Measurements from ENCODE around the gene FIGLA. TPM values are rescaled to one million over a fixed set of nuclear protein-coding genes. Genes with fewer than 3 reads are reported as not detected.

The FIGLA gene
- total RNA-seq, 2 experiments from 2014 or later, result not detected

- no peak overlapping the region for H3K4me3 Mint-ChIP-seq
- POLR2A ChIA-PET, result no interaction called here
- intact Hi-C loops (cut with micrococcal nuclease), result no loop called here
- CTCF ChIA-PET, result interaction anchor here (1.1 to 1.6 kb wide), 2 partner anchors 38 to 42 kb away, joined by 3 read pairs; partner anchors contain the start of gene FIGLA
- H3K36me3 Mint-ChIP-seq, result no peaks in the 10 kb centered on the region
- H3K27ac Mint-ChIP-seq, result no peak overlapping the region
- H3K27me3 Mint-ChIP-seq, result peaks cover 5% of the 10 kb centered on the region
- peaks cover 6% of the 10 kb centered on the region for H3K4me1 Mint-ChIP-seq (ENCODE audit: low read depth)
- H3K9me3 Mint-ChIP-seq, result no peaks in the 10 kb centered on the region
- no peak for DNase-seq
Measured at GRCh38 chr2:70828115-70828514, 37.7 kb upstream of the FIGLA start.

GRCh38 chr2:70827388-70827787 lies 36.9 kb upstream of the FIGLA start:
- CTCF ChIA-PET, result interaction anchor here (1.6 kb wide), 1 partner anchor 37 kb away, joined by 3 read pairs; the partner anchor contains the start of gene FIGLA

GRCh38 chr2:70826696-70827350 lies 36.4 kb upstream of the FIGLA start:
- ChIA-PET POLR2A (interaction anchor here (0.5 kb wide), 1 partner anchor 62 kb away, joined by 3 read pairs; no protein-coding TSS in a partner anchor), CTCF (interaction anchor here (0.9 to 1.5 kb wide), 5 partner anchors 13 to 209 kb away, joined by 3 to 4 read pairs (median 3); partner anchors contain the start of gene ADD2)
- peaks cover 5% of the 10 kb centered on the region for H3K27me3 Mint-ChIP-seq
- DNase-seq, result no peak
- no peaks in the 10 kb centered on the region for H3K9me3 Mint-ChIP-seq
- H3K36me3 Mint-ChIP-seq, result no peaks in the 10 kb centered on the region
- intact Hi-C loops (cut with micrococcal nuclease), result loop anchor here (1.0 kb wide), 1 partner anchor 24 kb away; no protein-coding TSS in a partner anchor
- peak overlapping the region; percentile 67 for H3K27ac Mint-ChIP-seq
- no peak overlapping the region for H3K4me3 Mint-ChIP-seq
- peaks cover 6% of the 10 kb centered on the region for H3K4me1 Mint-ChIP-seq (ENCODE audit: low read depth)

More at GRCh38 chr2:70827388-70827787, 36.9 kb upstream of the FIGLA start:
- Mint-ChIP-seq H3K4me1 (ENCODE audit: low read depth) (peaks cover 6% of the 10 kb centered on the region), H3K4me3 (no peak overlapping the region), H3K36me3 (no peaks in the 10 kb centered on the region), H3K27me3 (peaks cover 5% of the 10 kb centered on the region), H3K9me3 (no peaks in the 10 kb centered on the region), H3K27ac (peak overlapping the region; percentile 67)
- intact Hi-C loops (cut with micrococcal nuclease), result no loop called here
- no peak for DNase-seq
- POLR2A ChIA-PET, result interaction anchor here (0.5 kb wide), 1 partner anchor 61 kb away, joined by 3 read pairs; no protein-coding TSS in a partner anchor

- intact Hi-C loops (cut with micrococcal nuclease), result no loop called here
- H3K4me1 Mint-ChIP-seq (ENCODE audit: low read depth), result peaks cover 6% of the 10 kb centered on the region
- no peak for DNase-seq
- no peak overlapping the region for H3K27ac Mint-ChIP-seq
- H3K27me3 Mint-ChIP-seq, result peaks cover 6% of the 10 kb centered on the region
- POLR2A ChIA-PET, result no interaction called here
- CTCF ChIA-PET, result no interaction called here
- H3K9me3 Mint-ChIP-seq, result no peaks in the 10 kb centered on the region
- H3K4me3 Mint-ChIP-seq, result no peak overlapping the region
- H3K36me3 Mint-ChIP-seq, result no peaks in the 10 kb centered on the region
Measured at GRCh38 chr2:70823249-70823648, 32.8 kb upstream of the FIGLA start.

GRCh38 chr2:70822843-70823242 lies 32.4 kb upstream of the FIGLA start:
- CTCF ChIA-PET, result no interaction called here
- Mint-ChIP-seq H3K4me3 (no peak overlapping the region), H3K4me1 (ENCODE audit: low read depth) (peaks cover 6% of the 10 kb centered on the region), H3K27ac (no peak overlapping the region), H3K36me3 (no peaks in the 10 kb centered on the region), H3K27me3 (peaks cover 8% of the 10 kb centered on the region), H3K9me3 (no peaks in the 10 kb centered on the region)
- no peak for DNase-seq
- POLR2A ChIA-PET, result no interaction called here
- intact Hi-C loops (cut with micrococcal nuclease), result no loop called here

GRCh38 chr2:70820499-70820898 lies 30.1 kb upstream of the FIGLA start, which contains the start of gene CLEC4F:
Gene CLEC4F (minus strand): TSS chr2:70820599. CDS start chr2:70820523, 76 bp downstream.
- H3K4me3 Mint-ChIP-seq, result no peak within 1 kb of the TSS
- no peak within 1 kb of the TSS for H3K27ac Mint-ChIP-seq
- ChIA-PET POLR2A (no interaction called here), CTCF (no interaction called here)
- DNase-seq, result no peak
- peaks cover 12% of the 10 kb centered on the region for H3K27me3 Mint-ChIP-seq
- H3K9me3 Mint-ChIP-seq, result no peaks in the 10 kb centered on the region
- no peaks in the 10 kb centered on the region for H3K36me3 Mint-ChIP-seq
- peaks cover 5% of the 10 kb centered on the region for H3K4me1 Mint-ChIP-seq (ENCODE audit: low read depth)
- intact Hi-C loops (cut with micrococcal nuclease), result no loop called here

- intact Hi-C loops (cut with micrococcal nuclease), result loop anchor here (1.0 kb wide), 1 partner anchor 34 kb away; no protein-coding TSS in a partner anchor
- POLR2A ChIA-PET, result no interaction called here
- peaks cover 16% of the 10 kb centered on the region for H3K27me3 Mint-ChIP-seq
- CTCF ChIA-PET, result no interaction called here
- no peak overlapping the region for H3K27ac Mint-ChIP-seq
- no peak overlapping the region for H3K4me3 Mint-ChIP-seq
- H3K9me3 Mint-ChIP-seq, result no peaks in the 10 kb centered on the region
- no peak for DNase-seq
- no peaks in the 10 kb centered on the region for H3K36me3 Mint-ChIP-seq
- H3K4me1 Mint-ChIP-seq (ENCODE audit: low read depth), result peaks cover 5% of the 10 kb centered on the region
Measured at GRCh38 chr2:70817284-70817954, 27.0 kb upstream of the FIGLA start.

- no peak overlapping the region for H3K27ac Mint-ChIP-seq
- peaks cover 5% of the 10 kb centered on the region for H3K4me1 Mint-ChIP-seq (ENCODE audit: low read depth)
- no peak overlapping the region for H3K4me3 Mint-ChIP-seq
- H3K27me3 Mint-ChIP-seq, result peaks cover 16% of the 10 kb centered on the region
- CTCF ChIA-PET, result no interaction called here
- POLR2A ChIA-PET, result no interaction called here
- DNase-seq, result no peak
- H3K9me3 Mint-ChIP-seq, result no peaks in the 10 kb centered on the region
- intact Hi-C loops (cut with micrococcal nuclease), result loop anchor here (1.0 kb wide), 1 partner anchor 35 kb away; no protein-coding TSS in a partner anchor
- H3K36me3 Mint-ChIP-seq, result no peaks in the 10 kb centered on the region
Measured at GRCh38 chr2:70816726-70817125, 26.3 kb upstream of the FIGLA start.

- CTCF ChIA-PET, result no interaction called here
Measured at GRCh38 chr2:70808983-70809958, 18.8 kb upstream of the FIGLA start.

GRCh38 chr2:70807828-70808118 lies 17.3 kb upstream of the FIGLA start:
- Mint-ChIP-seq H3K4me3 (no peak overlapping the region), H3K27ac (no peak overlapping the region), H3K4me1 (ENCODE audit: low read depth) (no peaks in the 10 kb centered on the region), H3K27me3 (no peaks in the 10 kb centered on the region), H3K9me3 (peaks cover 2% of the 10 kb centered on the region), H3K36me3 (no peaks in the 10 kb centered on the region)
- ChIA-PET POLR2A (no interaction called here), CTCF (no interaction called here)
- no peak for DNase-seq
- intact Hi-C loops (cut with micrococcal nuclease), result no loop called here

More at GRCh38 chr2:70808983-70809958, 18.8 kb upstream of the FIGLA start:
- intact Hi-C loops (cut with micrococcal nuclease), result no loop called here
- H3K27me3 Mint-ChIP-seq, result peaks cover 3% of the 10 kb centered on the region
- H3K27ac Mint-ChIP-seq, result no peak overlapping the region
- H3K4me3 Mint-ChIP-seq, result no peak overlapping the region
- no peaks in the 10 kb centered on the region for H3K4me1 Mint-ChIP-seq (ENCODE audit: low read depth)
- DNase-seq, result no peak
- peaks cover 2% of the 10 kb centered on the region for H3K9me3 Mint-ChIP-seq
- H3K36me3 Mint-ChIP-seq, result no peaks in the 10 kb centered on the region
- POLR2A ChIA-PET, result no interaction called here

- CTCF ChIA-PET, result no interaction called here
- no peak overlapping the region for H3K4me3 Mint-ChIP-seq
Measured at GRCh38 chr2:70807102-70807827, 16.8 kb upstream of the FIGLA start.

More at GRCh38 chr2:70807102-70807827, 16.8 kb upstream of the FIGLA start:
- Mint-ChIP-seq H3K4me1 (ENCODE audit: low read depth) (no peaks in the 10 kb centered on the region), H3K27ac (no peak overlapping the region), H3K27me3 (no peaks in the 10 kb centered on the region), H3K9me3 (peaks cover 2% of the 10 kb centered on the region), H3K36me3 (no peaks in the 10 kb centered on the region)
- DNase-seq, result no peak
- intact Hi-C loops (cut with micrococcal nuclease), result no loop called here
- POLR2A ChIA-PET, result no interaction called here
